Heart left ventricle (tissue), 16 donors: ENCODE data around the gene SIPA1. TPM values are rescaled to one million over a fixed set of nuclear protein-coding genes. Genes with fewer than 3 reads are reported as not detected.
A peak's percentile ranks its signal among the peaks of the same experiment; 100 is the strongest.

Source experiments
- ATAC-seq, 4 donors: fragments of 200-7000 bp; cut with Tn5 transposase; one replicate each; pipeline ENCODE4 v1.9.1; 2020 to 2022; ENCODE audit warnings: moderate library complexity in 4 of 4, mild to moderate bottlenecking in 3 of 4, moderate number of reproducible peaks in 1 of 4
- DNase-seq, 5 donors: peaks; one replicate each; pipeline ENCODE4 v3.0.0-alpha.2; 2020
- H3K27ac ChIP-seq, 12 donors: fragments of 200-600 bp; sonication (generic) in 4 of 12; one replicate each; pipeline versions ENCODE4 v1.5.0 to v1.8.0; 2016 to 2022; ENCODE audit warnings: mild to moderate bottlenecking in 2 of 12
- H3K27me3 ChIP-seq, 9 donors: fragments of 200-600 bp; sonication (generic) in 2 of 9; one replicate each; pipeline versions ENCODE4 v1.5.1 to v1.8.0; 2016 to 2022; ENCODE audit warnings: mild to moderate bottlenecking in 3 of 9
- H3K36me3 ChIP-seq, 9 donors: fragments of 200-600 bp; sonication (generic) in 2 of 9; one replicate each; pipeline versions ENCODE4 v1.5.0 to v1.8.0; 2018 to 2022; ENCODE audit warnings: mild to moderate bottlenecking in 2 of 9
- H3K4me1 ChIP-seq, 12 donors: fragments of 200-600 bp; sonication (generic) in 4 of 12; one replicate each; pipeline versions ENCODE4 v1.5.0 to v1.8.0; 2016 to 2022; ENCODE audit warnings: mild to moderate bottlenecking in 3 of 12
- H3K4me3 ChIP-seq, 12 donors: fragments of 200-600 bp; sonication (generic) in 4 of 12; one replicate each; pipeline versions ENCODE4 v1.5.0 to v1.8.0; 2017 to 2022; ENCODE audit warnings: mild to moderate bottlenecking in 9 of 12, moderate library complexity in 4 of 12
- H3K9me3 ChIP-seq, 12 donors: fragments of 200-600 bp; sonication (generic) in 4 of 12; one replicate each; pipeline versions ENCODE4 v1.5.0 to v1.8.0; 2016 to 2022; ENCODE audit warnings: mild to moderate bottlenecking in 1 of 12
- POLR2A ChIP-seq, 2 donors: fragments of 450-650 bp; IDR thresholded peaks; one replicate each; pipeline ENCODE4 v1.6.1; 2017; ENCODE audit warnings: antibody characterized with exemption in 2 of 2, mild to moderate bottlenecking in 2 of 2, moderate library complexity in 2 of 2
- WGBS, 4 donors: extraction: QIAGEN DNeasy Blood & Tissue Kit in 2 of 4; methylation state at CpG; one replicate each; pipeline versions ENCODE4 v1.1.5 to v1.1.7; 2013 to 2018; 5-methylcytosine and 5-hydroxymethylcytosine counted together
- intact Hi-C, 10 donors: fragments of 100-400 bp; cut with DNase I; formaldehyde crosslinking; loops; one replicate each; pipeline versions ENCODE4 v1.11.1 to v1.14.2; 2022
- polyA plus RNA-seq, 2 donors: library from polyadenylated mRNA; stranded (reverse); fragments of 200-250 nt; gene quantifications; one replicate each; pipeline ENCODE4 v1.2.3, GENCODE V29; 2013
- total RNA-seq, 9 donors: library from RNA; depleted of rRNA in 2 of 9; stranded (reverse); fragments of >200 nt in 2 of 9; fragmentation: NEBNext Ultra II Directional in 3 of 9; extraction: Animal tissue kit (Norgen Biotek cat#: 25700) in 3 of 9; gene quantifications; one replicate each; pipeline versions ENCODE4 v1.1.0 to v1.2.4, GENCODE V29; 2016 to 2023
- TF ChIP-seq, protein P1 (sequence below), 12 donors: fragments of 200-600 bp; sonication (generic) in 4 of 12; IDR thresholded peaks; one replicate each; pipeline versions ENCODE4 v1.5.0 to v1.8.0; 2018 to 2022; ENCODE audit warnings: antibody characterized with exemption in 12 of 12, mild to moderate bottlenecking in 5 of 12
- donor health status: ischemic (EF 13 %, LVEDD 7.1; RV severe dilation, severe dysfunction).
- donor health status: healthy with polysubstance abuse.
- donor health status: DM: no; HTN: yes; CAD: no.
- donor health status: DM: no; HTN: no; CAD: no.
- donor health status: ischemic (EF 25% LVEDD 6.9; RV normal size, moderate dysfunction).
- donor health status: ischemic (EF 25% LVEDD 5.7; RV mildly dilated, moderate dysfunction).
- donor health status: healthy.
- donor health status: DM: yes; HTN: yes; CAD: no.
- donor health status: ischemic (EF 35%, LVEDD 5.7; RV mildly dilated, moderate dysfunction).
- donor health status: nonischemic (EF 11% LVEDD 7.7; RV severe dilation, severe dysfunction).
- donor health status: DM: yes; HTN: yes; CAD: no.
- donor health status: PGD.
- donor health status: ischemic (EF 29% LVEDD 5.4; RV normal size, mild dysfunction).
- donor health status: nonischemic (EF 23%, LVEDD 6.1; RV moderate dilation, normal function).

Gene SIPA1
- total and polyA plus RNA-seq, 11 donors = 17.0 to 63.3 (median 26.5) TPM

DNA sequence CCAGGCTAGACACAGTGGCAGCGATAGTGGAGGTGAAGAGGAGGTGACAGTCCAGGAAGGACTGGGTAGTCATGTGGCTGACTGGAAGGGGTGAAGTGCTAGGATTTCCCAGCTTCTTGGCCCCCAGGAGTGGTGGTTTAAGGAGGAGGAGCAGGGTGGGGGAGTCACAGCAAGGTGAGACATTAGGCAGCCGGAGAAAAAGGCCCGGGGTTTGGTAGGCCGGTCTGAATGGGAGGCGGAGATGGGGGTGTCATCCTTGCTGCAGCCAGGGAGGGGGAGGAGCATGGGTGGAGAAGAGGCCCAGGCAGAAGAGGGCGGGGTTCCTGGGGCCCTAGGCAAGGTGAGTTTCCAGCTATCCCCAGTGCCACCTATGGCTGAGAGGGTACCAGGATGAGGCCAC is 6.1 kb downstream of the SIPA1 start:
- Histone ChIP-seq H3K4me3 (no peak overlapping the region), H3K27ac (no peak overlapping the region), H3K27me3 (peaks cover 0 to 12% (median 0%) of the 10 kb centered on the region in 9 donors), H3K4me1 (peaks cover 0 to 48% (median 28%) of the 10 kb centered on the region in 12 donors), H3K9me3 (no peaks in the 10 kb centered on the region), H3K36me3 (peaks cover 0 to 83% (median 62%) of the 10 kb centered on the region in 9 donors)
- DNase-seq (no peak), ATAC-seq (no peak)
- intact Hi-C loops = no loop called here
- TF ChIP-seq, protein P1, sequence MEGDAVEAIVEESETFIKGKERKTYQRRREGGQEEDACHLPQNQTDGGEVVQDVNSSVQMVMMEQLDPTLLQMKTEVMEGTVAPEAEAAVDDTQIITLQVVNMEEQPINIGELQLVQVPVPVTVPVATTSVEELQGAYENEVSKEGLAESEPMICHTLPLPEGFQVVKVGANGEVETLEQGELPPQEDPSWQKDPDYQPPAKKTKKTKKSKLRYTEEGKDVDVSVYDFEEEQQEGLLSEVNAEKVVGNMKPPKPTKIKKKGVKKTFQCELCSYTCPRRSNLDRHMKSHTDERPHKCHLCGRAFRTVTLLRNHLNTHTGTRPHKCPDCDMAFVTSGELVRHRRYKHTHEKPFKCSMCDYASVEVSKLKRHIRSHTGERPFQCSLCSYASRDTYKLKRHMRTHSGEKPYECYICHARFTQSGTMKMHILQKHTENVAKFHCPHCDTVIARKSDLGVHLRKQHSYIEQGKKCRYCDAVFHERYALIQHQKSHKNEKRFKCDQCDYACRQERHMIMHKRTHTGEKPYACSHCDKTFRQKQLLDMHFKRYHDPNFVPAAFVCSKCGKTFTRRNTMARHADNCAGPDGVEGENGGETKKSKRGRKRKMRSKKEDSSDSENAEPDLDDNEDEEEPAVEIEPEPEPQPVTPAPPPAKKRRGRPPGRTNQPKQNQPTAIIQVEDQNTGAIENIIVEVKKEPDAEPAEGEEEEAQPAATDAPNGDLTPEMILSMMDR (IDR thresholded peaks at IDR 0.05) = no peak
- no peak for TF ChIP-seq POLR2A (IDR thresholded peaks at IDR 0.05)
- 75 to 80% (median 78%) methylated on average over 6 of the region's 6 CpGs for WGBS, 4 donors

DNA sequence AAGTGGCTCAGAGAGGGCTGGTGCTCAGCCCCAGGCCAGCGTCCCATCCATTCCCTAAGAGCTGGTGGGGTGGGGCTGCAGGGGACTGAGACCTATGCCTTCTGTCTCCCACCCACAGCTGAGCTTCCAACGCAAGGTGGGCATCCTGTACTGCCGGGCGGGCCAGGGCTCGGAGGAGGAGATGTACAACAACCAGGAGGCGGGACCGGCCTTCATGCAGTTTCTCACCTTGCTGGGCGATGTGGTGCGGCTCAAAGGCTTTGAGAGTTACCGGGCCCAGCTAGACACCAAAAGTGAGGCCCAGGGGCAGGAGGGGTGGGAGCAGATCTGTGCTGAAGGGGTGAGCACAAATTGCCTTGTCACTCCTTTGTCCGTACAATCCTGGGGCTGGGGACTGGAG is 6.9 kb downstream of the SIPA1 start:
- WGBS, 4 donors = 85 to 95% (median 89%) methylated on average over 10 to 11 of the region's 11 CpGs

DNA sequence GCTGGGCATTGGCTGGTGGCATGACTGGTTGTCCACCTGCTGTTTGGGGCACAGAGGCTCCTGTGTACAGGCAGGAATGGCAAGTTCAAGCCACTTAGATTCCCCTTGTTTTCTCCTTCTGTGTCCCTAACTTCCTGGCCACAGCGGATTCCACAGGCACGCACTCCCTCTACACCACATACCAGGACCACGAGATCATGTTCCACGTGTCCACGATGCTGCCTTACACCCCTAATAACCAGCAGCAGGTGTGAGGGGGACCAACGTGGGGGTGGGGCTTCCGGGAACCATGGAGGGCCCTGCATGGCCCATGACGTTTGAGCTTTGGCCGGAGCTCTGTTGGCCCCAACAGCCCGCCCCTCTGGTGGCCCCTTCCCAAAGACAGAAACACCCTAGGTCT is 7.8 kb downstream of the SIPA1 start:
- intact Hi-C loops = no loop called here
- H3K9me3 ChIP-seq = no peaks in the 10 kb centered on the region
- no peak for DNase-seq
- ATAC-seq = no peak
- no peak overlapping the region for H3K4me3 ChIP-seq
- H3K4me1 ChIP-seq = peaks cover 0 to 47% (median 18%) of the 10 kb centered on the region in 12 donors
- H3K27me3 ChIP-seq = peaks cover 0 to 12% (median 0%) of the 10 kb centered on the region in 9 donors
- no peak overlapping the region for H3K27ac ChIP-seq
- 63 to 72% (median 68%) methylated on average over 5 to 10 of the region's 10 CpGs for WGBS, 4 donors
- peaks cover 0 to 94% (median 79%) of the 10 kb centered on the region in 9 donors for H3K36me3 ChIP-seq
- no peak for TF ChIP-seq POLR2A (IDR thresholded peaks at IDR 0.05)

More for the DNA sequence above, 6.9 kb downstream of the SIPA1 start:
- ATAC-seq (no peak), DNase-seq (no peak)
- Histone ChIP-seq H3K27me3 (peaks cover 0 to 12% (median 0%) of the 10 kb centered on the region in 9 donors), H3K27ac (no peak overlapping the region), H3K36me3 (peaks cover 0 to 88% (median 71%) of the 10 kb centered on the region in 9 donors), H3K9me3 (no peaks in the 10 kb centered on the region), H3K4me3 (no peak overlapping the region), H3K4me1 (peaks cover 0 to 47% (median 22%) of the 10 kb centered on the region in 12 donors)
- TF ChIP-seq, protein P1 (IDR thresholded peaks at IDR 0.05) = no peak
- TF ChIP-seq POLR2A (IDR thresholded peaks at IDR 0.05) = no peak
- intact Hi-C loops = no loop called here

DNA sequence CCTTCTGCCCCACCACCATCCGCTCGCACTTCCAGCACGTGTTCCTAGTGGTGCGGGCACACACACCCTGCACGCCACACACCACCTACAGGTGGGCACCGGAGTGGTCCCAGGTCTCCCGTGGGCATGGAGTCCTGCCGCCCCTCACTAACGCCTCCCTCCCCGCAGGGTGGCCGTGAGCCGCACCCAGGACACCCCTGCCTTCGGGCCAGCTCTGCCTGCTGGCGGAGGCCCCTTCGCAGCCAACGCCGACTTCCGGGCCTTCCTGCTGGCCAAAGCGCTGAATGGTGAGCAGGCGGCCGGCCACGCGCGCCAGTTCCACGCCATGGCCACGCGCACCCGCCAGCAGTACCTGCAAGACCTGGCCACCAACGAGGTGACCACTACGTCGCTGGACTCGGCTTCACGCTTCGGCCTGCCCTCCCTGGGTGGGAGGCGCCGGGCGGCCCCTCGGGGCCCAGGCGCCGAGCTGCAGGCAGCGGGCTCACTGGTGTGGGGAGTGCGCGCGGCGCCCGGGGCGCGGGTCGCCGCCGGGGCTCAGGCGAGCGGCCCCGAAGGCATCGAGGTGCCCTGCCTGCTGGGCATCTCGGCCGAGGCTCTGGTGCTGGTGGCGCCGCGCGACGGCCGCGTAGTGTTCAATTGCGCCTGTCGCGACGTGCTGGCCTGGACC is 8.5 kb downstream of the SIPA1 start:
- intact Hi-C loops = no loop called here
- 79 to 90% (median 86%) methylated on average over 32 to 68 of the region's 68 CpGs for WGBS, 4 donors
- no peak for ATAC-seq
- TF ChIP-seq POLR2A (IDR thresholded peaks at IDR 0.05) = no peak
- TF ChIP-seq, protein P1 (IDR thresholded peaks at IDR 0.05) = no peak
- Histone ChIP-seq H3K4me1 (peaks cover 0 to 47% (median 18%) of the 10 kb centered on the region in 12 donors), H3K36me3 (peaks cover 0 to 94% (median 77%) of the 10 kb centered on the region in 9 donors), H3K27ac (no peak overlapping the region), H3K9me3 (no peaks in the 10 kb centered on the region), H3K4me3 (no peak overlapping the region), H3K27me3 (peaks cover 0 to 12% (median 0%) of the 10 kb centered on the region in 9 donors)
- peak in 2 of 5 donors; percentile 15 to 22 for DNase-seq
